ENCODE measurements around the gene TMEM203. TPM values are rescaled to one million over a fixed set of nuclear protein-coding genes. Genes with fewer than 3 reads are reported as not detected.
A peak's percentile ranks its signal among the peaks of the same experiment; 100 is the strongest.

The TMEM203 gene
- total RNA-seq, 2 donors from 2014 or later: 25.0 to 43.9 TPM

GRCh38 chr9:137156567-137157375 is 48.7 kb downstream of the TMEM203 start:
- peaks cover 0 to 15% of the 10 kb centered on the region in 2 donors for H3K4me1 Mint-ChIP-seq (ENCODE audit: low read depth in 2 of 2)
- no peaks in the 10 kb centered on the region for H3K36me3 Mint-ChIP-seq
- H3K4me3 Mint-ChIP-seq: no peak overlapping the region
- H3K9me3 Mint-ChIP-seq: no peaks in the 10 kb centered on the region
- ATAC-seq (peak; percentile 77 to 88), DNase-seq (ENCODE audit: low spot score) (no peak)
- H3K27ac Mint-ChIP-seq: no peak overlapping the region
- peaks cover 17 to 19% of the 10 kb centered on the region in 2 donors for H3K27me3 Mint-ChIP-seq

Other genes starting within 250 kb of the TMEM203 start
- 1 to 10 TPM; 1.7 to 4.4 TPM for gene PTGDS, start 228.1 kb downstream of the TMEM203 start, total RNA-seq
- gene LCNL1, start 222.7 kb downstream of the TMEM203 start, total RNA-seq: under 1 TPM in 1 of 2 donors, not detected in 1; 0.21 TPM
- 100 to 1,000 TPM in 1 of 2 donors, 10 to 100 TPM in 1; 64.0 to 118 TPM for gene PAXX, start 213.2 kb downstream of the TMEM203 start, total RNA-seq
- 10 to 100 TPM in 1 of 2 donors, 1 to 10 TPM in 1; 4.3 to 38.2 TPM for gene CLIC3, start 209.1 kb downstream of the TMEM203 start, total RNA-seq
- 100 to 1,000 TPM in 1 of 2 donors, 10 to 100 TPM in 1; 77.6 to 109 TPM for gene ABCA2, start 177.4 kb downstream of the TMEM203 start, total RNA-seq
- gene FUT7, start 173.6 kb downstream of the TMEM203 start, total RNA-seq: 10 to 100 TPM; 10.0 to 17.8 TPM
- 10 to 100 TPM; 11.2 to 41.7 TPM for gene NPDC1, start 159.5 kb downstream of the TMEM203 start, total RNA-seq
- not detected for gene ENTPD2, start 151.6 kb downstream of the TMEM203 start, total RNA-seq
- gene SAPCD2, start 135.1 kb downstream of the TMEM203 start, total RNA-seq: 10 to 100 TPM in 1 of 2 donors, 1 to 10 TPM in 1; 9.5 to 20.8 TPM
- 10 to 100 TPM; 19.9 to 22.0 TPM for gene UAP1L1, start 128.1 kb downstream of the TMEM203 start, total RNA-seq
- gene MAN1B1, start 118.7 kb downstream of the TMEM203 start, total RNA-seq: 10 to 100 TPM; 34.1 to 55.8 TPM
- gene DPP7, start 90.9 kb downstream of the TMEM203 start, total RNA-seq: 100 to 1,000 TPM; 188 to 310 TPM
- gene GRIN1, start 66.5 kb downstream of the TMEM203 start, total RNA-seq: under 1 TPM in 1 of 2 donors, not detected in 1; 0.11 TPM
- not detected for gene LRRC26, start 35.6 kb downstream of the TMEM203 start, total RNA-seq
- gene TMEM210, start 33.6 kb downstream of the TMEM203 start, total RNA-seq: not detected
- gene ANAPC2, start 17.1 kb downstream of the TMEM203 start, total RNA-seq: 10 to 100 TPM; 75.5 to 98.1 TPM
- 10 to 100 TPM; 78.3 to 91.4 TPM for gene SSNA1, start 17.0 kb downstream of the TMEM203 start, total RNA-seq
- gene TPRN, start 4.9 kb downstream of the TMEM203 start, total RNA-seq: 10 to 100 TPM in 1 of 2 donors, 1 to 10 TPM in 1; 9.0 to 19.1 TPM
- gene NDOR1, start 52 bp upstream of the TMEM203 start, total RNA-seq: 10 to 100 TPM; 33.0 to 81.9 TPM
- 1 to 10 TPM; 1.4 to 1.9 TPM for gene RNF208, start 16.6 kb upstream of the TMEM203 start, total RNA-seq
- under 1 TPM; 0.29 to 0.33 TPM for gene CYSRT1, start 19.5 kb upstream of the TMEM203 start, total RNA-seq
- gene RNF224, start 21.9 kb upstream of the TMEM203 start, total RNA-seq: not detected
- not detected for gene SLC34A3, start 25.3 kb upstream of the TMEM203 start, total RNA-seq
- gene TUBB4B, start 35.6 kb upstream of the TMEM203 start, total RNA-seq: 100 to 1,000 TPM; 332 to 432 TPM
- not detected for gene STPG3, start 45.6 kb upstream of the TMEM203 start, total RNA-seq
- gene NELFB, start 49.7 kb upstream of the TMEM203 start, total RNA-seq: 10 to 100 TPM; 58.8 to 90.3 TPM
- 10 to 100 TPM; 31.1 to 38.4 TPM for gene TOR4A, start 72.1 kb upstream of the TMEM203 start, total RNA-seq
- 1 to 10 TPM in 1 of 2 donors, under 1 TPM in 1; 0.88 to 2.6 TPM for gene NRARP, start 96.6 kb upstream of the TMEM203 start, total RNA-seq
- 1 to 10 TPM; 7.6 to 7.9 TPM for gene EXD3, start 217.5 kb upstream of the TMEM203 start, total RNA-seq
- gene NOXA1, start 217.7 kb upstream of the TMEM203 start, total RNA-seq: under 1 TPM; 0.33 to 0.62 TPM
- gene ENTPD8, start 235.7 kb upstream of the TMEM203 start, total RNA-seq: not detected

Data from natural killer cell treated with Interleukin-12 subunit alpha and Interleukin-12 subunit beta and Interleukin-15 and Interleukin-18, amount 100 ng/mL, for 72 hours (primary cell).